GM12874 (cell line): ENCODE measurements around the gene PFKFB4.

Experiments
- CTCF ChIP-seq: IDR thresholded peaks from 2 replicates; pipeline ENCODE4 v1.5.1; 2011; ENCODE audit warnings: low read depth, mild to moderate bottlenecking, control low read depth, low read length, moderate library complexity; ENCODE audit not compliant: insufficient read depth

The PFKFB4 gene

GRCh38 chr3:48468329-48468731 is 88.3 kb downstream of the PFKFB4 start:
- TF ChIP-seq CTCF = no peak
